H1 (cell line): Measurements from ENCODE around the gene TTC31.

Experiments
- CEBPB ChIP-seq: IDR thresholded peaks from 2 replicates; pipeline ENCODE4 v1.6.1; 2012; ENCODE audit warnings: low read depth, low read length
- POLR2AphosphoS5 ChIP-seq: IDR thresholded peaks from 2 replicates; pipeline ENCODE4 v1.6.1; 2011; ENCODE audit warnings: low read depth, low read length

DNA sequence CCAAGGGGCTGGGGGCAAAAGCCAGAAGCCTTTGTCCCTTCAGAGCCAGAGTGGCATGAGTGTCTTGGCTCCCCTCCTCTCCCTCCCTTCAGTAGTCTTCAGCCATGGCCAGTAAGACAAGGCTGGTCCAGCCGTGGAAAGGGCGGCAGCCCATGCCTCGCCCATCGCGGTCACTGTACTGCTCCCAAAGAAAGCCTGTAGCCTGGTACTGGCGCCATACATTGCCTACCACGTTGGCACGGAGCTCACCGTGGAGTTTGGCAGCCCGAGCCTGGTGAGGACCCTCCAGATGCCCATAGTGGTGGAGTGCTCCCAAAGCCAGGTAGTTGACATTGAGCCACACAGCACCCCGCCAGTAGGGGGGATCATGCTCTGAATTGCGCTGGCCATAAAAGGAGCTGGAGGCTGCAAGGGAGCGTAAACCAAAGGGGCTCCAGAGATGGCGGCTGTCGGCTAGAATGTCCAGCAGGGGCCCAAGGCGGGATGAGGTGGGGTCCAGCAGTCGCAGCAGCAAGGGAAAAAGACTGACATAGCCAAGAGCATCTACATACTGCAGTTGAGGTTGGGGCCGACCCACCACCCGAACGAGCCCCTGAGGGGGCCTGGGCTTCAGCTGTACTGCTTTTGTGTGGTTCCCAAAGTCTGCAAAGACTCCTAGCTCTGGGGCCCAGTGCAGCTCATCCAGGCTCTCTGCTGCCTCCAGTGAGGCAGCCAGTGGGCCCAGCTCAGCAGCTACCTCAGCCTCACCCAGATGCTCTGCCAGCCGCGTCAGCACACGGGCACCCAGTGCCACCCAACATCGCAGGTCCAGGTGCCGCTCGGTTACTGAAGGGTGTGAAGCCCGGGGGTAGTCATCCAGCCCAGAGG, 21.5 kb upstream of the TTC31 start:
- TF ChIP-seq CEBPB (no peak), POLR2AphosphoS5 (no peak)
